GM12878 (cell line): ENCODE results near the gene CELF2.

Source experiments
- BRCA1 ChIP-seq: IDR thresholded peaks from 2 replicates; pipeline ENCODE4 v1.6.1; 2011; ENCODE audit warnings: low read depth, low read length, improper control_type of control experiment
- CBX5 ChIP-seq: sonication (generic); IDR thresholded peaks from 2 replicates; pipeline ENCODE4 v1.6.1; 2016; ENCODE audit warnings: low read depth, moderate library complexity, mild to moderate bottlenecking, inconsistent platforms
- HCFC1 ChIP-seq: fragments of 150-350 bp; IDR thresholded peaks from 2 replicates; pipeline ENCODE4 v1.6.1; 2014; ENCODE audit warnings: low read length
- JUNB ChIP-seq: IDR thresholded peaks from 2 replicates; pipeline ENCODE4 v1.6.1; 2016; ENCODE audit warnings: antibody characterized with exemption, mild to moderate bottlenecking
- NFIC ChIP-seq: IDR thresholded peaks from 2 replicates; pipeline ENCODE4 v1.6.1; 2012; ENCODE audit warnings: low read depth, mild to moderate bottlenecking, inconsistent platforms, low read length, moderate library complexity
- NR2C2 ChIP-seq: IDR thresholded peaks from 2 replicates; pipeline ENCODE4 v1.6.1; 2011; ENCODE audit warnings: borderline replicate concordance, low read depth; ENCODE audit not compliant: control insufficient read depth, insufficient read length
- RFX5 ChIP-seq: IDR thresholded peaks from 2 replicates; pipeline ENCODE4 v1.6.1; 2011; ENCODE audit warnings: low read depth, low read length, improper control_type of control experiment
- SP1 ChIP-seq: IDR thresholded peaks from one replicate; pipeline ENCODE4 v1.6.1; 2011; ENCODE audit warnings: low read depth, low read length
- SREBF2 ChIP-seq: IDR thresholded peaks from 2 replicates; pipeline ENCODE4 v1.6.1; 2012; ENCODE audit warnings: mild to moderate bottlenecking, low read length
- TF ChIP-seq, protein P1 (sequence below): fragments of 450-650 bp; formaldehyde crosslinking; IDR thresholded peaks from 2 replicates; pipeline ENCODE4 v1.5.0; 2022; ENCODE audit warnings: mild to moderate bottlenecking, missing genetic modification characterization
- TF ChIP-seq, protein P2 (sequence below): IDR thresholded peaks from 2 replicates; pipeline ENCODE4 v1.6.1; 2011; ENCODE audit warnings: mild to moderate bottlenecking, low read depth, low read length, moderate library complexity; ENCODE audit not compliant: insufficient replicate concordance
- TF ChIP-seq, protein P3 (sequence below): fragments of 450-650 bp; IDR thresholded peaks from 2 replicates; pipeline ENCODE4 v1.6.1; 2017; ENCODE audit warnings: low read depth, mild to moderate bottlenecking, moderate library complexity
- TF ChIP-seq, protein P4 (sequence below): fragments of 450-650 bp; IDR thresholded peaks from 2 replicates; pipeline ENCODE4 v1.6.1; 2017; ENCODE audit warnings: mild to moderate bottlenecking
- TF ChIP-seq, protein P5 (sequence below), 3 experiments: IDR thresholded peaks in 2 of 3; conservative IDR thresholded peaks in 1 of 3; 2 replicates each; pipeline ENCODE4 v1.5.1; 2011; ENCODE audit warnings: low read depth in 3 of 3, low read length in 3 of 3, mild to moderate bottlenecking in 3 of 3, control low read depth in 2 of 3, moderate library complexity in 2 of 3, inconsistent platforms in 1 of 3, mixed read lengths in 1 of 3; ENCODE audit not compliant: control insufficient read depth in 2 of 3, insufficient read depth in 1 of 3; ENCODE audit errors: extremely low read depth in 1 of 3

DNA sequence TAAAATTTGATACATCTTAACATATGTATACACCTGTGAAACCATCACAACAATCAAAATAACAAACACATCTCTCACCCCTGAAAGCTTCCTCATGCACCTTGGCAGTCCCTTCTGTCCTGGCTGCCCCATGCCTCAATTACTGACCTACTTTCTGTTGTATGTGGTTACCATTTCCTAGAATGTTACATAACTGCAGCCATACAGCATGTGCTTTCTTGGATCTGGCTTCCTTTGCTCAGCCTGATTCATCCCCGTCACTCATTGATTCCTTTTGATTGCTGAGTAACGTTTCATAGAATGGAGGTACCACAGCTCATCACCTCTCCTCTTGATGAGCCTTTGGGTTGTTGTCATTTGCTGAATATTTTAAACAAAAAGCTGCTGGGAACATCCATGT, 165.3 kb downstream of the CELF2 start:
- no peak for TF ChIP-seq NR2C2
- no peak for TF ChIP-seq RFX5
- TF ChIP-seq SREBF2 = no peak
- TF ChIP-seq, protein P1, sequence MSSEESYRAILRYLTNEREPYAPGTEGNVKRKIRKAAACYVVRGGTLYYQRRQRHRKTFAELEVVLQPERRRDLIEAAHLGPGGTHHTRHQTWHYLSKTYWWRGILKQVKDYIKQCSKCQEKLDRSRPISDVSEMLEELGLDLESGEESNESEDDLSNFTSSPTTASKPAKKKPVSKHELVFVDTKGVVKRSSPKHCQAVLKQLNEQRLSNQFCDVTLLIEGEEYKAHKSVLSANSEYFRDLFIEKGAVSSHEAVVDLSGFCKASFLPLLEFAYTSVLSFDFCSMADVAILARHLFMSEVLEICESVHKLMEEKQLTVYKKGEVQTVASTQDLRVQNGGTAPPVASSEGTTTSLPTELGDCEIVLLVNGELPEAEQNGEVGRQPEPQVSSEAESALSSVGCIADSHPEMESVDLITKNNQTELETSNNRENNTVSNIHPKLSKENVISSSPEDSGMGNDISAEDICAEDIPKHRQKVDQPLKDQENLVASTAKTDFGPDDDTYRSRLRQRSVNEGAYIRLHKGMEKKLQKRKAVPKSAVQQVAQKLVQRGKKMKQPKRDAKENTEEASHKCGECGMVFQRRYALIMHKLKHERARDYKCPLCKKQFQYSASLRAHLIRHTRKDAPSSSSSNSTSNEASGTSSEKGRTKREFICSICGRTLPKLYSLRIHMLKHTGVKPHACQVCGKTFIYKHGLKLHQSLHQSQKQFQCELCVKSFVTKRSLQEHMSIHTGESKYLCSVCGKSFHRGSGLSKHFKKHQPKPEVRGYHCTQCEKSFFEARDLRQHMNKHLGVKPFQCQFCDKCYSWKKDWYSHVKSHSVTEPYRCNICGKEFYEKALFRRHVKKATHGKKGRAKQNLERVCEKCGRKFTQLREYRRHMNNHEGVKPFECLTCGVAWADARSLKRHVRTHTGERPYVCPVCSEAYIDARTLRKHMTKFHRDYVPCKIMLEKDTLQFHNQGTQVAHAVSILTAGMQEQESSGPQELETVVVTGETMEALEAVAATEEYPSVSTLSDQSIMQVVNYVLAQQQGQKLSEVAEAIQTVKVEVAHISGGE (CRISPR knock-in tag) = no peak
- TF ChIP-seq, protein P2, sequence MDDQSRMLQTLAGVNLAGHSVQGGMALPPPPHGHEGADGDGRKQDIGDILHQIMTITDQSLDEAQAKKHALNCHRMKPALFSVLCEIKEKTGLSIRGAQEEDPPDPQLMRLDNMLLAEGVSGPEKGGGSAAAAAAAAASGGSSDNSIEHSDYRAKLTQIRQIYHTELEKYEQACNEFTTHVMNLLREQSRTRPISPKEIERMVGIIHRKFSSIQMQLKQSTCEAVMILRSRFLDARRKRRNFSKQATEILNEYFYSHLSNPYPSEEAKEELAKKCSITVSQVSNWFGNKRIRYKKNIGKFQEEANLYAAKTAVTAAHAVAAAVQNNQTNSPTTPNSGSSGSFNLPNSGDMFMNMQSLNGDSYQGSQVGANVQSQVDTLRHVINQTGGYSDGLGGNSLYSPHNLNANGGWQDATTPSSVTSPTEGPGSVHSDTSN = no peak
- no peak for TF ChIP-seq HCFC1
- TF ChIP-seq SP1 = no peak
- TF ChIP-seq, protein P3, sequence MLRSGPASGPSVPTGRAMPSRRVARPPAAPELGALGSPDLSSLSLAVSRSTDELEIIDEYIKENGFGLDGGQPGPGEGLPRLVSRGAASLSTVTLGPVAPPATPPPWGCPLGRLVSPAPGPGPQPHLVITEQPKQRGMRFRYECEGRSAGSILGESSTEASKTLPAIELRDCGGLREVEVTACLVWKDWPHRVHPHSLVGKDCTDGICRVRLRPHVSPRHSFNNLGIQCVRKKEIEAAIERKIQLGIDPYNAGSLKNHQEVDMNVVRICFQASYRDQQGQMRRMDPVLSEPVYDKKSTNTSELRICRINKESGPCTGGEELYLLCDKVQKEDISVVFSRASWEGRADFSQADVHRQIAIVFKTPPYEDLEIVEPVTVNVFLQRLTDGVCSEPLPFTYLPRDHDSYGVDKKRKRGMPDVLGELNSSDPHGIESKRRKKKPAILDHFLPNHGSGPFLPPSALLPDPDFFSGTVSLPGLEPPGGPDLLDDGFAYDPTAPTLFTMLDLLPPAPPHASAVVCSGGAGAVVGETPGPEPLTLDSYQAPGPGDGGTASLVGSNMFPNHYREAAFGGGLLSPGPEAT = no peak
- TF ChIP-seq JUNB = no peak
- TF ChIP-seq CBX5 = no peak
- TF ChIP-seq, protein P4, sequence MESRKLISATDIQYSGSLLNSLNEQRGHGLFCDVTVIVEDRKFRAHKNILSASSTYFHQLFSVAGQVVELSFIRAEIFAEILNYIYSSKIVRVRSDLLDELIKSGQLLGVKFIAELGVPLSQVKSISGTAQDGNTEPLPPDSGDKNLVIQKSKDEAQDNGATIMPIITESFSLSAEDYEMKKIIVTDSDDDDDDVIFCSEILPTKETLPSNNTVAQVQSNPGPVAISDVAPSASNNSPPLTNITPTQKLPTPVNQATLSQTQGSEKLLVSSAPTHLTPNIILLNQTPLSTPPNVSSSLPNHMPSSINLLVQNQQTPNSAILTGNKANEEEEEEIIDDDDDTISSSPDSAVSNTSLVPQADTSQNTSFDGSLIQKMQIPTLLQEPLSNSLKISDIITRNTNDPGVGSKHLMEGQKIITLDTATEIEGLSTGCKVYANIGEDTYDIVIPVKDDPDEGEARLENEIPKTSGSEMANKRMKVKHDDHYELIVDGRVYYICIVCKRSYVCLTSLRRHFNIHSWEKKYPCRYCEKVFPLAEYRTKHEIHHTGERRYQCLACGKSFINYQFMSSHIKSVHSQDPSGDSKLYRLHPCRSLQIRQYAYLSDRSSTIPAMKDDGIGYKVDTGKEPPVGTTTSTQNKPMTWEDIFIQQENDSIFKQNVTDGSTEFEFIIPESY = no peak
- TF ChIP-seq NFIC = no peak
- TF ChIP-seq, protein P5, sequence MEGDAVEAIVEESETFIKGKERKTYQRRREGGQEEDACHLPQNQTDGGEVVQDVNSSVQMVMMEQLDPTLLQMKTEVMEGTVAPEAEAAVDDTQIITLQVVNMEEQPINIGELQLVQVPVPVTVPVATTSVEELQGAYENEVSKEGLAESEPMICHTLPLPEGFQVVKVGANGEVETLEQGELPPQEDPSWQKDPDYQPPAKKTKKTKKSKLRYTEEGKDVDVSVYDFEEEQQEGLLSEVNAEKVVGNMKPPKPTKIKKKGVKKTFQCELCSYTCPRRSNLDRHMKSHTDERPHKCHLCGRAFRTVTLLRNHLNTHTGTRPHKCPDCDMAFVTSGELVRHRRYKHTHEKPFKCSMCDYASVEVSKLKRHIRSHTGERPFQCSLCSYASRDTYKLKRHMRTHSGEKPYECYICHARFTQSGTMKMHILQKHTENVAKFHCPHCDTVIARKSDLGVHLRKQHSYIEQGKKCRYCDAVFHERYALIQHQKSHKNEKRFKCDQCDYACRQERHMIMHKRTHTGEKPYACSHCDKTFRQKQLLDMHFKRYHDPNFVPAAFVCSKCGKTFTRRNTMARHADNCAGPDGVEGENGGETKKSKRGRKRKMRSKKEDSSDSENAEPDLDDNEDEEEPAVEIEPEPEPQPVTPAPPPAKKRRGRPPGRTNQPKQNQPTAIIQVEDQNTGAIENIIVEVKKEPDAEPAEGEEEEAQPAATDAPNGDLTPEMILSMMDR (IDR thresholded peaks at IDR 0.05 in 2 of 3, conservative IDR thresholded peaks at IDR 0.05 in 1 of 3; ENCODE audit: control insufficient read depth in 2 of 3, extremely low read depth in 1 of 3, insufficient read depth in 1 of 3, low read depth in 3 of 3, low read length in 3 of 3) = no peak
- no peak for TF ChIP-seq BRCA1
